Uterus (tissue), 4 donors: ENCODE measurements around the gene SV2C. TPM values are rescaled to one million over a fixed set of nuclear protein-coding genes. Genes with fewer than 3 reads are reported as not detected.

Source experiments
- DNase-seq, 2 donors: peaks; one replicate each; pipeline ENCODE4 v3.0.0-alpha.2; 2019 to 2020
- H3K27ac ChIP-seq, 2 donors: fragments of 200-600 bp; sonication (generic); 1 replicate in 1 of 2; 2 replicates in 1 of 2; pipeline ENCODE4 v1.5.1; 2016 to 2018
- H3K27me3 ChIP-seq, 2 donors: fragments of 200-600 bp; sonication (generic); one replicate each; pipeline ENCODE4 v1.5.1; 2018 to 2019; ENCODE audit warnings: control low read depth in 1 of 2
- H3K36me3 ChIP-seq, 2 donors: fragments of 200-600 bp; sonication (generic); one replicate each; pipeline ENCODE4 v1.5.1; 2019; ENCODE audit warnings: control low read depth in 1 of 2
- H3K4me1 ChIP-seq, 2 donors: fragments of 200-600 bp; sonication (generic); one replicate each; pipeline ENCODE4 v1.5.1; 2018 to 2019; ENCODE audit warnings: control low read depth in 1 of 2
- H3K4me3 ChIP-seq, 2 donors: fragments of 200-600 bp; sonication (generic); 1 replicate in 1 of 2; 2 replicates in 1 of 2; pipeline ENCODE4 v1.5.1; 2018 to 2019; ENCODE audit warnings: mild to moderate bottlenecking in 1 of 2
- H3K9me3 ChIP-seq, 2 donors: fragments of 200-600 bp; sonication (generic); one replicate each; pipeline ENCODE4 v1.5.1; 2019; ENCODE audit warnings: control low read depth in 1 of 2
- CTCF ChIP-seq, 4 experiments: fragments of 200-600 bp in 2 of 4; fragments of 450-650 bp in 2 of 4; sonication (generic) in 2 of 4; IDR thresholded peaks; one replicate each; pipeline ENCODE4 v1.5.1; 2016 to 2019; ENCODE audit warnings: antibody characterized with exemption in 4 of 4, mild to moderate bottlenecking in 2 of 4, moderate library complexity in 1 of 4
- POLR2A ChIP-seq, 2 donors: fragments of 450-650 bp; IDR thresholded peaks; one replicate each; pipeline ENCODE4 v1.6.1; 2016; ENCODE audit warnings: antibody characterized with exemption in 2 of 2, mild to moderate bottlenecking in 1 of 2, moderate library complexity in 1 of 2
- intact Hi-C: fragments of 100-400 bp; cut with DNase I; formaldehyde crosslinking; loops from one replicate; pipeline ENCODE4 v1.15.1; 2023; ENCODE audit warnings: low total_unique reads
- total RNA-seq, 4 donors: library from RNA; depleted of rRNA in 3 of 4; stranded (reverse); fragments of >200 nt in 3 of 4; gene quantifications; one replicate each; pipeline versions ENCODE4 v1.1.0 to v1.2.4, GENCODE V29; 2014 to 2023
- donor health status: DM: yes; HTN: yes; CAD: no.

The SV2C gene
- total RNA-seq, 4 donors from 2014 or later = 0.21 to 3.7 TPM; not detected in 2

GRCh38 chr5:76196457-76196856 is 113.3 kb downstream of the SV2C start:
- no peak for TF ChIP-seq POLR2A (IDR thresholded peaks at IDR 0.05)
- TF ChIP-seq CTCF (IDR thresholded peaks at IDR 0.05) = no peak
- intact Hi-C loops = no loop called here
- H3K4me1 ChIP-seq = no peaks in the 10 kb centered on the region

GRCh38 chr5:76196886-76197489 is 113.8 kb downstream of the SV2C start:
- TF ChIP-seq POLR2A (IDR thresholded peaks at IDR 0.05) = no peak
- TF ChIP-seq CTCF (IDR thresholded peaks at IDR 0.05) = no peak
- Histone ChIP-seq H3K4me3 (no peak overlapping the region), H3K36me3 (no peaks in the 10 kb centered on the region), H3K9me3 (no peaks in the 10 kb centered on the region), H3K27ac (no peak overlapping the region), H3K27me3 (no peaks in the 10 kb centered on the region), H3K4me1 (no peaks in the 10 kb centered on the region)
- intact Hi-C loops = no loop called here
- DNase-seq = no peak

More at GRCh38 chr5:76196457-76196856, 113.3 kb downstream of the SV2C start:
- Histone ChIP-seq H3K27ac (no peak overlapping the region), H3K4me3 (no peak overlapping the region), H3K9me3 (no peaks in the 10 kb centered on the region), H3K27me3 (no peaks in the 10 kb centered on the region), H3K36me3 (no peaks in the 10 kb centered on the region)
- no peak for DNase-seq

GRCh38 chr5:76197726-76198125 is 114.5 kb downstream of the SV2C start:
- intact Hi-C loops = no loop called here
- Histone ChIP-seq H3K27me3 (no peaks in the 10 kb centered on the region), H3K36me3 (no peaks in the 10 kb centered on the region), H3K4me3 (no peak overlapping the region), H3K27ac (no peak overlapping the region), H3K4me1 (no peaks in the 10 kb centered on the region), H3K9me3 (no peaks in the 10 kb centered on the region)
- no peak for TF ChIP-seq CTCF (IDR thresholded peaks at IDR 0.05)
- TF ChIP-seq POLR2A (IDR thresholded peaks at IDR 0.05) = no peak
- no peak for DNase-seq

GRCh38 chr5:76199336-76200318 is 116.4 kb downstream of the SV2C start:
- no peaks in the 10 kb centered on the region for H3K9me3 ChIP-seq
- H3K36me3 ChIP-seq = no peaks in the 10 kb centered on the region
- no peak overlapping the region for H3K4me3 ChIP-seq
- intact Hi-C loops = no loop called here
- no peaks in the 10 kb centered on the region for H3K4me1 ChIP-seq
- TF ChIP-seq POLR2A (IDR thresholded peaks at IDR 0.05) (no peak), CTCF (IDR thresholded peaks at IDR 0.05) (no peak)
- no peak for DNase-seq
- no peak overlapping the region for H3K27ac ChIP-seq
- H3K27me3 ChIP-seq = no peaks in the 10 kb centered on the region

GRCh38 chr5:76202182-76202581 is 119.0 kb downstream of the SV2C start:
- TF ChIP-seq CTCF (IDR thresholded peaks at IDR 0.05) (no peak), POLR2A (IDR thresholded peaks at IDR 0.05) (no peak)

More at GRCh38 chr5:76202182-76202581, 119.0 kb downstream of the SV2C start:
- H3K27me3 ChIP-seq = no peaks in the 10 kb centered on the region
- intact Hi-C loops = no loop called here
- no peaks in the 10 kb centered on the region for H3K4me1 ChIP-seq
- H3K27ac ChIP-seq = no peak overlapping the region
- H3K36me3 ChIP-seq = no peaks in the 10 kb centered on the region
- no peak overlapping the region for H3K4me3 ChIP-seq
- no peak for DNase-seq
- H3K9me3 ChIP-seq = no peaks in the 10 kb centered on the region
